ENCODE measurements around the gene SELP.
"Not testable (repeated sequence)": the region's sequence is repeated elsewhere in the genome, so short reads cannot be mapped to it uniquely, and the experiment has no call there.

SELP gene

GRCh38 chr1:169630006-169630405 is at the start of gene SELP:
Gene SELP (minus strand): TSS chr1:169630124. CDS start chr1:169630074, 50 bp downstream.
- no peak for DNase-seq

- DNase-seq: no peak
These were observed 49.8 kb upstream of the SELP start for GRCh38 chr1:169679692-169680091.

GRCh38 chr1:169676001-169676400 is 46.1 kb upstream of the SELP start:
- DNase-seq: no peak

- no peak for DNase-seq
These were observed 40.9 kb upstream of the SELP start for GRCh38 chr1:169670836-169671235.

- not testable (repeated sequence) for DNase-seq
These were observed 40.3 kb upstream of the SELP start for GRCh38 chr1:169670244-169670643.

DNA sequence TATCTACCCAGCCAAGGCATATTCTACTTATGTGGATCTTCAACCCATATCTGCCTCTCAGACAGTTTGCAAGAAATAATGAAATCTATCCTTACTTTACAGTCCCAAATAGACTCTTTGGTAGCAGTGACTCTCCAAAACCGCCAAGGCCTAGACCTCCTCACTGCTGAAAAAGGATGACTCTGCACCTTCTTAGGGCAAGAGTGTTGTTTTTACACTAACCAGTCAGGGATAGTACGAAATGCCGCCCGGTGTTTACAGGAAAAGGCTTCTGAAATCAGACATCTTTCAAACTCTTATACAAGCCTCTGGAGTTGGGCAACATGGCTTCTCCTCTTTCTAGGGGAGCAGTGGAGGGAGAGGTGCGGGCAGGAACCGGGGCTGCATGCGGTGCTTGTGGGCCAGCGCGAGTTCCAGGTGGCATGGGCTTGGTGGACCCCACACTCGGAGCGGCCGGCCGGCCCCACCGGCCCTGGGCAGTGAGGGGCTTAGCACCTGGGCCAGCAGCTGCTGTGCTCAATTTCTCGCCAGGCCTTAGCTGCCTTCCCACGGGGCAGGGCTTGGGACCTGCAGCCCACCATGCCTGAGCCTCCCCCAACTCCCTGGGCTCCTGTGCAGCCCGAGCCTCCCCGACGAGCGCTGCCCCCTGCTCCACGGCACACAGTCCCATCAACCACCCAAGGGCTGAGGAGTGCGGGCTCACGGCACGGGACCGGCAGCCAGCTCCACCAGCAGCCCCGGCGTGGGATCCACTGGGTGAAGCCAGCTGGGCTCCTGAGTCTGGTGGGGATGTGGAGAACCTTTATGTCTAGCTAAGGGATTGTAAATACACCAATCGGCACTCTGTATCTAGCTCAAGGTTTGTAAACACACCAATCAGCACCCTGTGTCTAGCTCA is 38.0 kb upstream of the SELP start:
- DNase-seq: not testable (repeated sequence)

- DNase-seq: not testable (repeated sequence)
These were observed 37.3 kb upstream of the SELP start for GRCh38 chr1:169667227-169667639.

DNA sequence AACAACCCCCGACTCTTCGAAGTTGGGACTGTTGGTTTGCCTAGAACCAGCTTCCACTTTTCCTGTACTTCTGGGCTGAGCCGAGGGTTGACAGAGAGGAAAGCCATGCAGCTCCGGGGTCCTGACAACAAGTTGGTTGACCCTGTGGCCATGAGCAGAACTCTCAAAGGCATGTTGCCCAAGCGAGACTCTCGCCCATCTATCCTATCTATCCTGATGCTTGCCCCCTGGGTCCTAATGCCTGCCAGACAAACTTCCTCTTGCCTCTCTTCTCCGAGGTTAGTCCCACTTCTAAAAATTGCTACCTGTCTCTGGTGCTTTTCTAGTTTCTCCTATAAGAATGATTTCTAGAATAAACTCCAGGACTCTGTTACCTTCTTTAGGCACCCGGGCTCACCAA is 32.8 kb upstream of the SELP start:
- not testable (repeated sequence) for DNase-seq

DNA sequence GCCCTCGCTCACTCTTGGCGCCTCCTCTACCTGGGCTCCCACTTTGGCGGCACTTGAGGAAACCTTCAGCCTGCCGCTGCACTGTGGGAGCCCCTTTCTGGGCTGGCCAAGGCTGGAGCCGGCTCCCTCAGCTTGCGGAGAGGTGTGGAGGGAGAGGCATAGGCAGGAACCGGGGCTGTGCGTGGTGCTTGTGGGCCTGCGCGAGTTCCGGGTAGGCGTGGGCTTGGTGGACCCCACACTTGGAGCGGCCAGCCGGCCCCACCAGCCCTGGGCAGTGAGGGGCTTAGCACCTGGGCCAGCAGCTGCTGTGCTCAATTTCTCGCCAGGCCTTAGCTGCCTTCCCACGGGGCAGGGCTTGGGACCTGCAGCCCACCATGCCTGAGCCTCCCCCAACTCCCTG is 31.1 kb upstream of the SELP start:
- not testable (repeated sequence) for DNase-seq

DNA sequence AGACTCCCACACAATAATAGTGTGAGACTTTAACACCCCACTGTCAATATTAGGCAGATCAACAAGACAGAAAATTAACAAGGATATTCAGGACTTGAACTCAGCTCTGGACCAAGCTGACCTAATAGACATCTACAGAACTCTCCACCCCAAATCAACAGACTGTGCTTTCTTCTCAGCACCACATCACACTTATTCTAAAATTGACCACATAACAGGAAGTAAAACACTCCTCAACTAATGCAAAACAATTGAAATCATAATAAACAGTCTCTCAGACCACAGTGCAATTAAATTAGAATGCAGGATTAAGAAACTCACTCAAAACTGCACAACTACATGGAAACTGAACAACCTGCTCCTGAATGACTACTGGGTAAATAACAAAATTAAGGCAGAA is 28.9 kb upstream of the SELP start:
- DNase-seq: not testable (repeated sequence)

GRCh38 chr1:169653873-169654272 is 23.9 kb upstream of the SELP start:
- DNase-seq: no peak

GRCh38 chr1:169651035-169651434 is 21.1 kb upstream of the SELP start:
- DNase-seq: no peak

- no peak for DNase-seq
These were observed 20.6 kb upstream of the SELP start for GRCh38 chr1:169650551-169650950.

DNA sequence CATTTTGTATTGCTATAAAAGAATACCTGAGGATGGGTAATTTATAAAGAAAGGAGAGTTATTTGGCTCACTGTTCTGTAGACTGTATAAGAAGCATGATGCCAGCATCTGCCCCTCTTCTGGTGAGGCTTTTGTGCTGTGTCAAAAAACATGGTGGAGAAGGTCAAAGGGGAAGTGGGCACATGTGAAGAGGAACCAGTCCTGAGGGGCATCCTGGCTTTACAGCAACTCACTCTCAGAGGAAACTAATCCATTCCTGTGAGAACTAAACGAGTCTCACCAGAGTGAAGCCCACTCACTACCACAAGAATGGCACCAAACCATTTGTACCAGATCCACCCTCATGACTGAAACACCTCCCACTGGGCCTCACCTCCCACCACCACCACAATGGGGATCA is 18.8 kb upstream of the SELP start:
- no peak for DNase-seq

DNA sequence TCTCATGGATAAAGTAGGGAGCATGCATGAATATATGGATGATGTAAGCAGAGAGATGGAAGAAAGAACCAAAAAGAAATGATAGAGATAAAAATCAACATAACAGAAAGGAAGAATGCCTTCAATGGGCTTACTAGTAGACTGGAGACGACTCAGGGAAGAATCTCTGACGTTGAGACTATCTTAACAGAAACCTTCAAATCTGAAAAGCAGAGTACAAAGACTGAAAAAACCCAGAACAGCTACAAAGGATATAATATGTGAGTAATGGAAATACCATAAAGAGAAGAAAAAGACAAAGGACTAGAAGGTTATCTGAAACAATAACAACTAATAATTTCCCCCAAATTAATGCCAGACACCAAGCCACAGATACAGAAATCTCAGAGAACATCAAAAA is 18.3 kb upstream of the SELP start:
- no peak for DNase-seq

DNA sequence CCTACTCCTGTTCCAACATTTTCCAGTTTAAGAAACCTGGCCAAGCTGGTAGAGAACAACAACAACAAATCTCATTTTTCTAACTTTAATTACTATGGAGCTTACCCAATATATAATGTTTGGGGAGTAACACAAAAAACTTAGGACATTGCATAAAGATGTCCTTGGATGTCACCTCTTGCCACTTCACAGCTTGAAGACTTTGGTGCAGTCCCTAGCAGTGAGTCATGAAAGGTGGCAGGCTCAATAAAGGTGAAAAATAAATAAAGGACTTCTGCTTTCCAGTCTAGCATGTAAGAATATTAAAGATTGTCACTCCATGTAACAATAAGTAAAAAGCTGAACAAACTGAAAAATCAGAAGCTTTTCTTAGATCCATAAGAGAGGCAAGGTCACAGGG is 17.6 kb upstream of the SELP start:
- no peak for DNase-seq

DNA sequence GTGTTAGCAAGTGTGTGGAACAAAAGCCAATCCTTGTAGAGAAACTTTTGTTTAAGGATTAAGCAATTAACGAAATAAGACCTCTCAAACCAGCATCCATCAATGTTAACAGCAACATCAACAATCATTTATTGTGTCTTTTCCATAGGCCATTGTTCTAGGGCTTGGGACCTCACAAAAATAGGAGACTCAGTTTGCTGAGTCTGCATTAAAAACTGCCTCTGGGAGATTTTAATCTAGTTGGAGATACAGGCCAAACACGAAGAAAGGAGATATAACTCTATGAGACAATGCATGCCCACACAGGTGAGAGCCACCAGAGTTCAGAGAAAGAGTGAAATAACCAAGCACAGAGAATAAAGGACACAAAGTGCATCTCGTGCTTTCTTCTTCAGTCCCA is 14.4 kb upstream of the SELP start:
- no peak for DNase-seq

GRCh38 chr1:169634877-169635276 is 5.0 kb upstream of the SELP start:
- no peak for DNase-seq

GRCh38 chr1:169634145-169634544 is 4.2 kb upstream of the SELP start:
- DNase-seq: no peak

DNA sequence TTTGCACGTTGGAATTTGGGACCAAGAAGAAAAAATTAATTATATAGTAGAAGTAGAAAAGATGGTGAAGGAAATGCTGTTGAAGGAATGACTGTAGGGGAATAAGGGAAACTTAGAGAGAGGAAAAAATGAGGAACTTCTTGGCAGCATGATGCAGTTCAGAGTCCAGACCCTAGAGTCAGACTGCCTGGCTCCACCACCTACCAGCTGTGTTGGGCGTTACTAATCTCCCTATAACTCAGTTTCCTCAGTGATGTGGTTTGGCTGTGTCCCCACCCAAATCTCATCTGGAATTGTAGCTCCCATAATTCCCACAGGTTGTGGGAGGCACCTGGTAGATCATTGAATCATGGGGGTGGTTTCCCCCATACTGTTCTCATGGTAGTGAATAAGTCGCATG is 1.3 kb upstream of the SELP start:
- DNase-seq: no peak

- DNase-seq: no peak
These were observed 5.0 kb downstream of the SELP start for GRCh38 chr1:169624912-169625311.

DNA sequence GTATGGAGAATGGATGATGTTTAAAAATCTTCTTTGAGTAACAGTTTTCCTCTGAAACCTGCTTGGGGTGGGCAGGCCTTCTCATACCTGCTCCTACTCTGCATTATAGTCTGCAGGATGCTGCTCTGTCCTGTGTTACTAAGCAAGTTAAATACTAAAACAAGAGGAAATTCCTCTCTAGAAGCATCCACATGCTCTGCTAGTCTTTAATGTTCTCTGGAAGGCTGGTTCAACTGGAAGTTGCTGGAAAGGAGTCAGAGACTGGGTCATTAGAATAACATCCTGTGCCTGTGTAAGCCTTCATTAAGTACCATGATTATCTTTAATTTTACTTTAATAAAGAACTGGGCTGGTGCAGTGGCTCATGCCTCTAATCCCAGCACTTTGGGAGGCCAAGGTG is 5.8 kb downstream of the SELP start:
- DNase-seq: no peak

GRCh38 chr1:169623132-169623926 is 6.6 kb downstream of the SELP start:
- no peak for DNase-seq

GRCh38 chr1:169620565-169620964 is 9.4 kb downstream of the SELP start:
- DNase-seq: no peak
